GM12878 (cell line): ENCODE results near the gene NHEJ1. TPM values are rescaled to one million over a fixed set of nuclear protein-coding genes. Genes with fewer than 3 reads are reported as not detected.

Experiments
- ATAC-seq: fragments of 200-7000 bp; cut with Tn5 transposase; 3 replicates; pipeline ENCODE4 v1.9.1; 2020; ENCODE audit warnings: mild to moderate bottlenecking, moderate library complexity
- BruUV-seq: library from RNA; stranded (reverse); fragments of 400-500 nt; replicated peaks from 2 replicates; lab custom pipeline; 2021; lab: Mats Ljungman, UMichigan
- CTCF ChIA-PET: fragments of 300-600 bp; sonication (Branson Sonifier 250); formaldehyde crosslinking; extraction: SDS; loops from one replicate; lab custom pipeline; 2021; ENCODE audit warnings: inconsistent platforms; lab: Yijun Ruan, JAX
- POLR2A ChIA-PET: fragments of 350-600 bp; formaldehyde crosslinking; extraction: SDS; loops from one replicate; lab custom pipeline; 2021; ENCODE audit warnings: inconsistent platforms; lab: Charles Lee
- RAD21 ChIA-PET: fragments of 300-600 bp; sonication (Branson Sonifier 250); formaldehyde crosslinking; loops from one replicate; lab custom pipeline; 2023; ENCODE audit warnings: antibody characterized with exemption; ENCODE audit not compliant: unreplicated experiment; lab: Charles Lee
- SMC1A ChIA-PET: fragments of 300-600 bp; sonication (Branson Sonifier 250); formaldehyde crosslinking; loops from one replicate; lab custom pipeline; 2023; ENCODE audit not compliant: unreplicated experiment, uncharacterized antibody; lab: Charles Lee
- DNase-seq: peaks from one replicate; pipeline ENCODE4 v3.0.0-alpha.2; 2011; ENCODE audit warnings: low read depth, low spot score
- FAIRE-seq: peaks from 3 replicates; lab custom pipeline; 2011; peaks lifted over from hg19 to GRCh38; lab: Jason Lieb, UNC
- H2AFZ ChIP-seq: 2 replicates; pipeline ENCODE4 v1.6.0; 2011; ENCODE audit warnings: low read depth, low read length, control low read depth; ENCODE audit not compliant: control insufficient read depth
- H3K27ac ChIP-seq: 2 replicates; pipeline ENCODE4 v1.5.1; 2011; ENCODE audit warnings: control low read depth; ENCODE audit not compliant: control insufficient read depth, insufficient read depth
- H3K27me3 ChIP-seq, 2 experiments: replicated peaks in 1 of 2; 2 replicates each; pipeline versions ENCODE4 v1.6.0 to v1.6.1; 2011; ENCODE audit warnings: low read length in 1 of 2; ENCODE audit not compliant: control insufficient read depth in 2 of 2, insufficient read depth in 2 of 2
- H3K36me3 ChIP-seq, 2 experiments: 2 replicates each; pipeline ENCODE4 v1.5.1; 2011; ENCODE audit warnings: low read length in 1 of 2; ENCODE audit not compliant: control insufficient read depth in 2 of 2, insufficient read depth in 2 of 2
- H3K4me1 ChIP-seq: 2 replicates; pipeline ENCODE4 v1.6.1; 2011; ENCODE audit warnings: mild to moderate bottlenecking, low read length, moderate library complexity, mixed read lengths; ENCODE audit not compliant: control insufficient read depth, insufficient read depth
- H3K4me2 ChIP-seq: 2 replicates; pipeline ENCODE4 v1.6.0; 2011; ENCODE audit warnings: control low read depth; ENCODE audit not compliant: control insufficient read depth, insufficient read depth
- H3K4me3 ChIP-seq: fragments of 200-600 bp; sonication (generic); 2 replicates; pipeline ENCODE4 v1.5.1; 2016
- H3K79me2 ChIP-seq: 2 replicates; pipeline ENCODE4 v1.6.0; 2011; ENCODE audit warnings: low read length; ENCODE audit not compliant: control insufficient read depth, insufficient read depth
- H3K9ac ChIP-seq: 2 replicates; pipeline ENCODE4 v1.8.0; 2011; ENCODE audit warnings: low read length, control low read depth, mixed read lengths; ENCODE audit not compliant: control insufficient read depth, insufficient read depth
- H3K9me3 ChIP-seq: replicated peaks from 3 replicates; pipeline ENCODE4 v1.5.1; 2011; ENCODE audit warnings: mild to moderate bottlenecking, low read length; ENCODE audit not compliant: control insufficient read depth, insufficient read depth
- H4K20me1 ChIP-seq: 2 replicates; pipeline ENCODE4 v1.6.0; 2011; ENCODE audit not compliant: control insufficient read depth, insufficient read depth
- EZH2 ChIP-seq: IDR thresholded peaks from 2 replicates; pipeline ENCODE4 v1.6.1; 2012; ENCODE audit warnings: low read depth, mild to moderate bottlenecking, control low read depth, inconsistent platforms, low read length, borderline replicate concordance; ENCODE audit not compliant: control insufficient read depth
- NBN ChIP-seq: fragments of 450-650 bp; IDR thresholded peaks from 2 replicates; pipeline ENCODE4 v1.6.1; 2016
- SP1 ChIP-seq: IDR thresholded peaks from one replicate; pipeline ENCODE4 v1.6.1; 2011; ENCODE audit warnings: low read depth, low read length
- USF1 ChIP-seq: IDR thresholded peaks from 2 replicates; pipeline ENCODE4 v1.6.1; 2011; ENCODE audit warnings: borderline replicate concordance, low read depth, mild to moderate bottlenecking, moderate library complexity, mixed read lengths, low read length; ENCODE audit not compliant: insufficient read depth; ENCODE audit errors: extremely low read length
- YBX1 ChIP-seq: fragments of 450-650 bp; IDR thresholded peaks from 2 replicates; pipeline ENCODE4 v1.6.1; 2016; ENCODE audit warnings: antibody characterized with exemption
- ZSCAN29 ChIP-seq: fragments of 450-650 bp; IDR thresholded peaks from 2 replicates; pipeline ENCODE4 v1.6.1; 2017; ENCODE audit warnings: mild to moderate bottlenecking, moderate library complexity
- in situ Hi-C: fragments of 300-500 bp; cut with MboI; formaldehyde crosslinking; loops from 9 replicates; pipeline ENCODE4 v1.14.3; 2018; ENCODE audit warnings: mixed read lengths
- intact Hi-C: fragments of 100-400 bp; cut with micrococcal nuclease; formaldehyde crosslinking; loops from one replicate; pipeline ENCODE4 v1.14.2; 2022; ENCODE audit not compliant: unreplicated experiment
- polyA plus RNA-seq, 11 experiments: library from polyadenylated mRNA; depleted of rRNA in 4 of 11; unstranded in 6 of 11; stranded (reverse) in 5 of 11; fragments of >200 nt; fragmentation: Nextera tagmentation in 4 of 11; fragmentation: Illumina TruSeq in 1 of 11; extraction: Ambion mirVana in 4 of 11; extraction: Trizol in 1 of 11; gene quantifications; 1 replicate in 1 of 11; 2 replicates in 10 of 11; pipeline versions ENCODE4 v1.2.1 to v1.2.3, GENCODE V29; 2011 to 2016; ENCODE audit warnings: inconsistent platforms in 2 of 11, missing spikeins in 2 of 11, low read depth in 1 of 11
- total RNA-seq, 4 experiments: library from RNA; depleted of rRNA in 3 of 4; stranded (reverse); fragments of >200 nt in 3 of 4; fragmentation: Illumina TruSeq in 1 of 4; extraction: Trizol in 1 of 4; gene quantifications; 2 replicates each; pipeline versions ENCODE4 v1.2.1 to v1.2.3, GENCODE V29; 2013 to 2021
- TF ChIP-seq, protein P1 (sequence below): fragments of 450-650 bp; IDR thresholded peaks from 2 replicates; pipeline ENCODE4 v1.6.1; 2018; ENCODE audit warnings: mild to moderate bottlenecking, low read depth, moderate library complexity; ENCODE audit not compliant: partially characterized antibody
- TF ChIP-seq, protein P2 (sequence below): fragments of 450-650 bp; IDR thresholded peaks from 2 replicates; pipeline ENCODE4 v1.6.1; 2017; ENCODE audit warnings: mild to moderate bottlenecking, low read depth, inconsistent platforms; ENCODE audit not compliant: poor library complexity, severe bottlenecking

NHEJ1 gene
- total and polyA plus RNA-seq, 10 of the 15 experiments (the other 5 are each of a cell fraction or from before 2014, with no cell fraction given) = 11.8 to 20.2 (median 17.0) TPM

DNA sequence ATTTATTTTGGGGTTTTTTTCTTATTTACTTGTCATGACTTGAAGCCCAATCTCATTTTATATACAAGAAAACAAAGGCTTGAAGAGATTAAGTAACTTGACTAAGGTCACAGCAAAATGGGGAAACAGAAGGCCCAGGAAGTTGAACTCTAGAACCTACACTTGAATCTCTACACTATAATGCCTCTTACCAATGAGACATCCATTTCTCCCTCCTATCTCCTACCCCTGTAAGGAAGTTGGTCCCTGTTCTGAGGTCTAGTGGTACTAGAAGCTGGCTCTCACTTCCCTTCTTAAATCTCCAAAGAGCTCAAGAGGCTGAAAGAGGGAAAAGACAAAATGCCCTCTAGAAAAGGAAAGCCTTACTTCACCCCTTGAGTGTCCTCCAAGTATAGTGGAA is 74.4 kb downstream of the NHEJ1 start:
- peaks cover 3% of the 10 kb centered on the region; the same call in 1 of the 2 replicates for H4K20me1 ChIP-seq
- SMC1A ChIA-PET = interaction anchor here (1.3 to 4.8 kb wide), 3 partner anchors 12 to 33 kb away, joined by 3 to 20 read pairs (median 5); no protein-coding TSS in a partner anchor
- H3K4me1 ChIP-seq = peaks cover 21% of the 10 kb centered on the region
- CTCF ChIA-PET = interaction anchor here (0.6 to 26.8 kb wide), 6 partner anchors 8 to 85 kb away, joined by 3 to 365 read pairs (median 14); no protein-coding TSS in a partner anchor
- no peaks in the 10 kb centered on the region for H3K79me2 ChIP-seq
- FAIRE-seq = no peak
- H3K4me3 ChIP-seq = no peak overlapping the region
- ATAC-seq = no peak
- no peak overlapping the region for H3K4me2 ChIP-seq
- no peaks in the 10 kb centered on the region for H3K27me3 ChIP-seq
- in situ Hi-C loops (no loop called here), intact Hi-C loops (no loop called here)
- no peaks in the 10 kb centered on the region for H3K36me3 ChIP-seq
- no TSS peak for BruUV-seq
- no peak overlapping the region for H3K9ac ChIP-seq
- no peak overlapping the region for H2AFZ ChIP-seq
- H3K9me3 ChIP-seq = no peaks in the 10 kb centered on the region
- no peak for DNase-seq
- H3K27ac ChIP-seq = 0 out of 2 replicates have a peak overlapping the region, but pooled peaks have one; percentile 31
- POLR2A ChIA-PET = no interaction called here
- TF ChIP-seq, protein P1, sequence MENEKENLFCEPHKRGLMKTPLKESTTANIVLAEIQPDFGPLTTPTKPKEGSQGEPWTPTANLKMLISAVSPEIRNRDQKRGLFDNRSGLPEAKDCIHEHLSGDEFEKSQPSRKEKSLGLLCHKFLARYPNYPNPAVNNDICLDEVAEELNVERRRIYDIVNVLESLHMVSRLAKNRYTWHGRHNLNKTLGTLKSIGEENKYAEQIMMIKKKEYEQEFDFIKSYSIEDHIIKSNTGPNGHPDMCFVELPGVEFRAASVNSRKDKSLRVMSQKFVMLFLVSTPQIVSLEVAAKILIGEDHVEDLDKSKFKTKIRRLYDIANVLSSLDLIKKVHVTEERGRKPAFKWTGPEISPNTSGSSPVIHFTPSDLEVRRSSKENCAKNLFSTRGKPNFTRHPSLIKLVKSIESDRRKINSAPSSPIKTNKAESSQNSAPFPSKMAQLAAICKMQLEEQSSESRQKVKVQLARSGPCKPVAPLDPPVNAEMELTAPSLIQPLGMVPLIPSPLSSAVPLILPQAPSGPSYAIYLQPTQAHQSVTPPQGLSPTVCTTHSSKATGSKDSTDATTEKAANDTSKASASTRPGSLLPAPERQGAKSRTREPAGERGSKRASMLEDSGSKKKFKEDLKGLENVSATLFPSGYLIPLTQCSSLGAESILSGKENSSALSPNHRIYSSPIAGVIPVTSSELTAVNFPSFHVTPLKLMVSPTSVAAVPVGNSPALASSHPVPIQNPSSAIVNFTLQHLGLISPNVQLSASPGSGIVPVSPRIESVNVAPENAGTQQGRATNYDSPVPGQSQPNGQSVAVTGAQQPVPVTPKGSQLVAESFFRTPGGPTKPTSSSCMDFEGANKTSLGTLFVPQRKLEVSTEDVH = no peak
- TF ChIP-seq ZSCAN29 = no peak
- RAD21 ChIA-PET = interaction anchor here (1.3 kb wide), 1 partner anchor 72 kb away, joined by 6 read pairs; no protein-coding TSS in a partner anchor

GRCh38 chr2:219084791-219085190 is 75.8 kb downstream of the NHEJ1 start:
- Histone ChIP-seq H3K36me3 (no peaks in the 10 kb centered on the region), H2AFZ (no peak overlapping the region), H3K4me3 (no peak overlapping the region), H3K27me3 (no peaks in the 10 kb centered on the region), H3K4me1 (peaks cover 21% of the 10 kb centered on the region), H3K27ac (no peak overlapping the region), H3K4me2 (no peak overlapping the region), H3K9me3 (no peaks in the 10 kb centered on the region), H3K79me2 (no peaks in the 10 kb centered on the region), H4K20me1 (peaks cover 3% of the 10 kb centered on the region; the same call in 1 of the 2 replicates), H3K9ac (no peak overlapping the region)
- no TSS peak for BruUV-seq
- ChIA-PET RAD21 (interaction anchor here (0.7 to 1.0 kb wide), 4 partner anchors 19 to 75 kb away, joined by 3 to 5 read pairs (median 4); no protein-coding TSS in a partner anchor), SMC1A (interaction anchor here (1.0 to 4.8 kb wide), 5 partner anchors 10 to 72 kb away, joined by 3 to 20 read pairs (median 5); no protein-coding TSS in a partner anchor), CTCF (interaction anchor here (1.8 to 26.8 kb wide), 4 partner anchors 12 to 104 kb away, joined by 4 to 365 read pairs (median 41); no protein-coding TSS in a partner anchor), POLR2A (no interaction called here)
- ATAC-seq (no peak), DNase-seq (no peak), FAIRE-seq (no peak)
- intact Hi-C loops = no loop called here
- in situ Hi-C loops = no loop called here
- TF ChIP-seq YBX1 (no peak), EZH2 (no peak), USF1 (no peak), NBN (no peak), SP1 (no peak)
- TF ChIP-seq, protein P2, sequence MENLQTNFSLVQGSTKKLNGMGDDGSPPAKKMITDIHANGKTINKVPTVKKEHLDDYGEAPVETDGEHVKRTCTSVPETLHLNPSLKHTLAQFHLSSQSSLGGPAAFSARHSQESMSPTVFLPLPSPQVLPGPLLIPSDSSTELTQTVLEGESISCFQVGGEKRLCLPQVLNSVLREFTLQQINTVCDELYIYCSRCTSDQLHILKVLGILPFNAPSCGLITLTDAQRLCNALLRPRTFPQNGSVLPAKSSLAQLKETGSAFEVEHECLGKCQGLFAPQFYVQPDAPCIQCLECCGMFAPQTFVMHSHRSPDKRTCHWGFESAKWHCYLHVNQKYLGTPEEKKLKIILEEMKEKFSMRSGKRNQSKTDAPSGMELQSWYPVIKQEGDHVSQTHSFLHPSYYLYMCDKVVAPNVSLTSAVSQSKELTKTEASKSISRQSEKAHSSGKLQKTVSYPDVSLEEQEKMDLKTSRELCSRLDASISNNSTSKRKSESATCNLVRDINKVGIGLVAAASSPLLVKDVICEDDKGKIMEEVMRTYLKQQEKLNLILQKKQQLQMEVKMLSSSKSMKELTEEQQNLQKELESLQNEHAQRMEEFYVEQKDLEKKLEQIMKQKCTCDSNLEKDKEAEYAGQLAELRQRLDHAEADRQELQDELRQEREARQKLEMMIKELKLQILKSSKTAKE = no peak
